Caki2 (cell line): ENCODE results near the gene C2CD4A. TPM values are rescaled to one million over a fixed set of nuclear protein-coding genes. Genes with fewer than 3 reads are reported as not detected.

Source experiments
- DNase-seq: peaks from one replicate; pipeline ENCODE4 v3.0.0-alpha.2; 2015; ENCODE audit warnings: low read depth
- in situ Hi-C: cut with HindIII; loops from 2 replicates; pipeline ENCODE4 v1.10.0; 2016; ENCODE audit warnings: low sequenced_read_pairs, low pct_unique_long_range_greater_than_20kb, mixed read lengths
- total RNA-seq: library from RNA; depleted of rRNA; stranded (reverse); fragments of >200 nt; shearing (Covaris generic); gene quantifications from 2 replicates; pipeline ENCODE4 v1.2.3, GENCODE V29; 2014; ENCODE audit warnings: low replicate concordance; rRNA removed

C2CD4A gene
- total RNA-seq, 1 experiment from 2014 or later: 5.7 TPM

GRCh38 chr15:62115847-62116246, 49.1 kb downstream of the C2CD4A start:
- DNase-seq: peak; percentile 63

GRCh38 chr15:62118520-62119226, 51.9 kb downstream of the C2CD4A start:
- in situ Hi-C loops: no loop called here
- DNase-seq: no peak

More at GRCh38 chr15:62115847-62116246, 49.1 kb downstream of the C2CD4A start:
- in situ Hi-C loops: no loop called here

- peak; percentile 78 for DNase-seq
- in situ Hi-C loops: no loop called here
Observed at GRCh38 chr15:62119227-62119864, 52.6 kb downstream of the C2CD4A start.

- no peak for DNase-seq
- in situ Hi-C loops: no loop called here
Observed at GRCh38 chr15:62119874-62120273, 53.1 kb downstream of the C2CD4A start.

Other genes starting within 250 kb of the C2CD4A start
- gene VPS13C, start 6.5 kb upstream of the C2CD4A start, total RNA-seq: 7.2 and 74.6 TPM in 2 replicates
- not detected in 2 replicates for gene C2CD4B, start 98.3 kb downstream of the C2CD4A start, total RNA-seq